ENCODE results near the gene COL23A1.
"Not testable (repeated sequence)": the region's sequence is repeated elsewhere in the genome, so short reads cannot be mapped to it uniquely, and the experiment has no call there.

COL23A1 gene

GRCh38 chr5:178208540-178209227 is 381.5 kb downstream of the COL23A1 start:
- DNase-seq (ENCODE audit: low read depth), result no peak

GRCh38 chr5:178207917-178208280 is 382.3 kb downstream of the COL23A1 start:
- no peak for DNase-seq (ENCODE audit: low read depth)

- DNase-seq (ENCODE audit: low read depth), result no peak
These were observed 382.8 kb downstream of the COL23A1 start for GRCh38 chr5:178207183-178207916.

GRCh38 chr5:178206166-178207101 is 383.8 kb downstream of the COL23A1 start:
- DNase-seq (ENCODE audit: low read depth), result no peak

GRCh38 chr5:178205749-178206047 is 384.5 kb downstream of the COL23A1 start:
- no peak for DNase-seq (ENCODE audit: low read depth)

GRCh38 chr5:178204935-178205748 is 385.1 kb downstream of the COL23A1 start:
- DNase-seq (ENCODE audit: low read depth), result peak; percentile 62

- DNase-seq (ENCODE audit: low read depth), result peak; percentile 94
These were observed 385.8 kb downstream of the COL23A1 start, which contains the start of gene HNRNPAB for GRCh38 chr5:178204182-178204934. HNRNPAB (plus strand) TSS chr5:178204533; CDS start chr5:178204838, 305 bp downstream.

- DNase-seq (ENCODE audit: low read depth), result no peak
These were observed 386.5 kb downstream of the COL23A1 start for GRCh38 chr5:178203670-178204181.

- no peak for DNase-seq (ENCODE audit: low read depth)
These were observed 387.7 kb downstream of the COL23A1 start for GRCh38 chr5:178202541-178202940.

GRCh38 chr5:178201927-178202235 is 388.3 kb downstream of the COL23A1 start:
- no peak for DNase-seq (ENCODE audit: low read depth)

GRCh38 chr5:178201221-178201926 is 388.8 kb downstream of the COL23A1 start:
- no peak for DNase-seq (ENCODE audit: low read depth)

- no peak for DNase-seq (ENCODE audit: low read depth)
These were observed 390.4 kb downstream of the COL23A1 start for GRCh38 chr5:178199581-178200434.

GRCh38 chr5:178198706-178199105 is 391.5 kb downstream of the COL23A1 start:
- DNase-seq (ENCODE audit: low read depth), result no peak

- not testable (repeated sequence) for DNase-seq (ENCODE audit: low read depth)
These were observed 392.0 kb downstream of the COL23A1 start for GRCh38 chr5:178198151-178198550.

GRCh38 chr5:178196986-178197385 is 393.2 kb downstream of the COL23A1 start:
- DNase-seq (ENCODE audit: low read depth), result no peak

- no peak for DNase-seq (ENCODE audit: low read depth)
These were observed 393.8 kb downstream of the COL23A1 start for GRCh38 chr5:178196281-178196812.

- DNase-seq (ENCODE audit: low read depth), result no peak
These were observed 396.2 kb downstream of the COL23A1 start for GRCh38 chr5:178194026-178194425.

- DNase-seq (ENCODE audit: low read depth), result no peak
These were observed 396.9 kb downstream of the COL23A1 start for GRCh38 chr5:178193251-178193809.

GRCh38 chr5:178192787-178193186 is 397.4 kb downstream of the COL23A1 start:
- no peak for DNase-seq (ENCODE audit: low read depth)

Measured in T follicular helper cell (primary cell).